ENCODE data around the gene VWA8.
"Not testable (repeated sequence)": the region's sequence is repeated elsewhere in the genome, so short reads cannot be mapped to it uniquely, and the experiment has no call there.

The VWA8 gene

DNA sequence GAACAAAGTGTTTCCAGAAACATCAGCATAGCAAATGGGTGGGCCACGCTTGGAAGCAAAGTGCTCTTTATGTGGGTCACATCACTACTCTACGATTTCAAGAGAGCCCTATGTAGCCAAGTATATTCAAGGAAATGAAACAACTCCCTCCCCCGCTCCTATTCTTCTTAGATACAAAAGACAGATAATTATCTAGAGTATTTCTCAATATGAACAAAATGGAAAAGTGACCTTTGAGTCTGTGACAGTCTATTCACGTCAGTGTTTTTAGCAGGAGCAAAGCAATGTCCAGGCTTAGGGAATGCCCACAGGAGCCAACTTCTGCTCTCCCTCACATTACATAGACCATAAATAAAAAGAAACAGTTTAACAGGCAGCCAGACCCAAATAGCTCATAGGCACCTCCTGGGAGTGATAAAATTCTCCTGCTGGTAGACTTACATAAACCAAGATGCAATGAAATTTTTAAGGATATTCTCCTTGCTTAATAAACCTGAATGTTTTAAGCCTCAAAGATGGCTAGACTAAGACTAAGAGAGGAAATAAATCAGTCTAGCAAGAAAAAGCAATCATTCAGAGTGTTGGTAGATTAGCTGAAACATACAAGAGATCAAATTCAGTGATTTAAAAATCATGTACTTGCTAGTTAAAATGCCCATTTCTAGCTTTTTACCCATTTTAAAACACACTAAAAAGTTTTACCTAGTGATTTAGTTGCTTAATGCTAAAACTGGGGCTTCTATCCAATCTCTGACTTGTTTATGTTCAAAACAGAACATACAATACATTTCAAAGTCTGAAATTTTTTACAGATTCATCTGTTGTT is 320.7 kb downstream of the VWA8 start:
- no peak overlapping the region for H3K9ac ChIP-seq (ENCODE audit: low read length in 5 of 5)
- H3K9me3 ChIP-seq (ENCODE audit: control insufficient read depth in 5 of 5, low read length in 5 of 5): no peaks in the 10 kb centered on the region
- H3K4me3 ChIP-seq (ENCODE audit: low read depth in 1 of 5, low read length in 5 of 5): no peak overlapping the region
- H3K4me1 ChIP-seq (ENCODE audit: control insufficient read depth in 5 of 5, insufficient read depth in 5 of 5, low read length in 5 of 5): peaks cover 0 to 40% (median 29%) of the 10 kb centered on the region in 5 donors
- no peaks in the 10 kb centered on the region for H3K27me3 ChIP-seq (ENCODE audit: control insufficient read depth in 5 of 5, insufficient read depth in 4 of 5, low read length in 5 of 5)
- H3K36me3 ChIP-seq (ENCODE audit: control insufficient read depth in 5 of 5, insufficient read depth in 5 of 5, low read length in 5 of 5): no peaks in the 10 kb centered on the region
- peak overlapping the region; percentile 52 for H3K27ac ChIP-seq (ENCODE audit: low read depth, low read length)

DNA sequence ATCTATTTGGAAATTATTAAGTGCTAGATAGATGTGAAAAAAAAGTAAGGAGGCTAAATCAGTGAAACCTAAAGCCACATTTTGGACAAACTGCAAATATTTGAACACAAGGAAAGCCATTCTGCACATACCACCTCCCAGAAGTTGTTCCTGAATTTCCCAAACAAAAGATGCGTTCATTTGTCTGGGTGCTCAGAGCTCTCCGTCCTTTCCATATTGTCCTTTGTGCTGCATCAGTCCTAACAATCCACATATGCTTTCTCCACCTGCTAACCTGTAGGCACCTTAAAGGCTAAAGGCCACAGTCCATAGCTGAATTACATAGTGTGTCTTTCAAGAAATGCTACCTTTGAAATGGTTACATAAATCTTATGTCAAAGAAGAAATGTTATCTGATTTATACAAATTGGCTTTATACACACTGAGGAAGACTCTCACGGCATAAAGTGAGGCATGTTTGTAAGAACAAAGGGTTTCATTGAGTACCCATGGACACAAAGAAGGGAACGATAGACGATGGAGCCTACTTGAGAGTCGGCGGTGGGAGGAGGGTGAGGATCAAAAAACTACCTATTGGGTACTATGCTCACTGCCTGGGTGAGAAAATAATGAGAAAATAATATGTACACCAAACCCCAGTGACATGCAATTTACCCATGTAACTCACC is 321.5 kb downstream of the VWA8 start:
- Histone ChIP-seq H3K9me3 (ENCODE audit: control insufficient read depth in 5 of 5, low read length in 5 of 5) (no peaks in the 10 kb centered on the region), H3K27me3 (ENCODE audit: control insufficient read depth in 5 of 5, insufficient read depth in 4 of 5, low read length in 5 of 5) (no peaks in the 10 kb centered on the region), H3K4me3 (ENCODE audit: low read depth in 1 of 5, low read length in 5 of 5) (no peak overlapping the region), H3K4me1 (ENCODE audit: control insufficient read depth in 5 of 5, insufficient read depth in 5 of 5, low read length in 5 of 5) (peaks cover 0 to 33% (median 23%) of the 10 kb centered on the region in 5 donors), H3K27ac (ENCODE audit: low read depth, low read length) (peak overlapping the region; percentile 52), H3K9ac (ENCODE audit: low read length in 5 of 5) (no peak overlapping the region), H3K36me3 (ENCODE audit: control insufficient read depth in 5 of 5, insufficient read depth in 5 of 5, low read length in 5 of 5) (no peaks in the 10 kb centered on the region)

DNA sequence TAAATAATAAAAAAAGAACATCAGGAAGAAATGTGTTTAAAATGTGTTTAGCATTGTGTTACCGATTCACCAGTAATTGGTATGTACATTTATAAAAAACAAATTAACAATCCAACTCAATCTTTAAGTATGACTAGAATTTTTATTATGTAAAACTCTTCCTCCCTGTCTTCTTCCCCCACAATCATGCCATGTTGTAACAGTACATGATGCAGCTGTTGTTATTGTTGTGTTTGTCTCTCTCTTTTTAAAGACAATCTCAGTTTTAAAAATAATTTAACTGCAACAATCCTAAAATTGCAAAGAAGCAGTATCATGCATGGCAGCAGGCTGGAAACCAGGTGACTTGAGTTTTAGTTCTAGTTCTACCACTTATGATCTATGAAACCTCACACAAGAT is 323.3 kb downstream of the VWA8 start:
- H3K9me3 ChIP-seq (ENCODE audit: control insufficient read depth in 5 of 5, low read length in 5 of 5): no peaks in the 10 kb centered on the region
- H3K4me3 ChIP-seq (ENCODE audit: low read depth in 1 of 5, low read length in 5 of 5): no peak overlapping the region
- H3K27me3 ChIP-seq (ENCODE audit: control insufficient read depth in 5 of 5, insufficient read depth in 4 of 5, low read length in 5 of 5): no peaks in the 10 kb centered on the region
- H3K9ac ChIP-seq (ENCODE audit: low read length in 5 of 5): no peak overlapping the region
- peaks cover 0 to 30% (median 24%) of the 10 kb centered on the region in 5 donors for H3K4me1 ChIP-seq (ENCODE audit: control insufficient read depth in 5 of 5, insufficient read depth in 5 of 5, low read length in 5 of 5)
- no peaks in the 10 kb centered on the region for H3K36me3 ChIP-seq (ENCODE audit: control insufficient read depth in 5 of 5, insufficient read depth in 5 of 5, low read length in 5 of 5)
- H3K27ac ChIP-seq (ENCODE audit: low read depth, low read length): no peak overlapping the region

DNA sequence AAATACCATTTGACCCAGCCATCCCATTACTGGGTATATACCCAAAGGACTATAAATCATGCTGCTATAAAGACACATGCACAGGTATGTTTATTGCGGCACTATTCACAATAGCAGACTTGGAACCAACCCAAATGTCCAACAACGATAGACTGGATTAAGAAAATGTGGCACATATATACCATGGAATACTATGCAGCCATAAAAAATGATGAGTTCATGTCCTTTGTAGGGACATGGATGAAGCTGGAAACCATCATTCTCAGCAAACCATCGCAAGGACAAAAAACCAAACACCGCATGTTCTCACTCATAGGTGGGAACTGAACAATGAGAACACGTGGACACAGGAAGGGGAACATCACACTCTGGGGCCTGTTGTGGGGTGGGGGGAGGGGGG is 323.9 kb downstream of the VWA8 start:
- not testable (repeated sequence) for H3K27ac ChIP-seq (ENCODE audit: low read depth, low read length); H3K27me3 ChIP-seq (ENCODE audit: control insufficient read depth in 5 of 5, insufficient read depth in 4 of 5, low read length in 5 of 5); H3K9me3 ChIP-seq (ENCODE audit: control insufficient read depth in 5 of 5, low read length in 5 of 5); H3K4me3 ChIP-seq (ENCODE audit: low read depth in 1 of 5, low read length in 5 of 5); H3K9ac ChIP-seq (ENCODE audit: low read length in 5 of 5); H3K36me3 ChIP-seq (ENCODE audit: control insufficient read depth in 5 of 5, insufficient read depth in 5 of 5, low read length in 5 of 5)
- H3K4me1 ChIP-seq (ENCODE audit: control insufficient read depth in 5 of 5, insufficient read depth in 5 of 5, low read length in 5 of 5): peaks cover 0 to 30% (median 24%) of the 10 kb centered on the region in 5 donors

DNA sequence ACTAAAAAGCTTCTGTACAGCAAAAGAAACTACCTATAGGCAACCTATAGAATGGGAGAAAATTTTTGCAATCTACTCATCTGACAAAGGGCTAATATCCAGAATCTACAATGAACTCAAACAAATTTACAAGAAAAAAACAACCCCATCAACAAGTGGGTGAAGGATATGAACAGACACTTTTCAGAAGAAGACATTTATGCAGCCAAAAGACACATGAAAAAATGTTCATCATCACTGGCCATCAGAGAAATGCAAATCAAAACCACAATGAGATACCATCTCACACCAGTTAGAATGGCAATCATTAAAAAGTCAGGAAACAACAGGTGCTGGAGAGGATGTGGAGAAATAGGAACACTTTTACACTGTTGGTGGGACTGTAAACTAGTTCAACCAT is 324.3 kb downstream of the VWA8 start:
- not testable (repeated sequence) for H3K36me3 ChIP-seq (ENCODE audit: control insufficient read depth in 5 of 5, insufficient read depth in 5 of 5, low read length in 5 of 5); H3K4me3 ChIP-seq (ENCODE audit: low read depth in 1 of 5, low read length in 5 of 5); H3K27me3 ChIP-seq (ENCODE audit: control insufficient read depth in 5 of 5, insufficient read depth in 4 of 5, low read length in 5 of 5); H3K9ac ChIP-seq (ENCODE audit: low read length in 5 of 5); H3K27ac ChIP-seq (ENCODE audit: low read depth, low read length); H3K9me3 ChIP-seq (ENCODE audit: control insufficient read depth in 5 of 5, low read length in 5 of 5)
- peaks cover 0 to 30% (median 22%) of the 10 kb centered on the region in 5 donors for H3K4me1 ChIP-seq (ENCODE audit: control insufficient read depth in 5 of 5, insufficient read depth in 5 of 5, low read length in 5 of 5)

- Histone ChIP-seq H3K9ac (ENCODE audit: low read length in 5 of 5) (no peak overlapping the region), H3K4me3 (ENCODE audit: low read depth in 1 of 5, low read length in 5 of 5) (no peak overlapping the region), H3K27me3 (ENCODE audit: control insufficient read depth in 5 of 5, insufficient read depth in 4 of 5, low read length in 5 of 5) (no peaks in the 10 kb centered on the region), H3K9me3 (ENCODE audit: control insufficient read depth in 5 of 5, low read length in 5 of 5) (no peaks in the 10 kb centered on the region), H3K27ac (ENCODE audit: low read depth, low read length) (no peak overlapping the region), H3K4me1 (ENCODE audit: control insufficient read depth in 5 of 5, insufficient read depth in 5 of 5, low read length in 5 of 5) (peaks cover 0 to 13% (median 3%) of the 10 kb centered on the region in 5 donors), H3K36me3 (ENCODE audit: control insufficient read depth in 5 of 5, insufficient read depth in 5 of 5, low read length in 5 of 5) (peaks cover 0 to 7% (median 0%) of the 10 kb centered on the region in 5 donors)
These were observed 326.5 kb downstream of the VWA8 start for GRCh38 chr13:41634407-41634806.

- Histone ChIP-seq H3K4me1 (ENCODE audit: control insufficient read depth in 5 of 5, insufficient read depth in 5 of 5, low read length in 5 of 5) (peaks cover 0 to 7% (median 0%) of the 10 kb centered on the region in 5 donors), H3K27me3 (ENCODE audit: control insufficient read depth in 5 of 5, insufficient read depth in 4 of 5, low read length in 5 of 5) (no peaks in the 10 kb centered on the region), H3K9ac (ENCODE audit: low read length in 5 of 5) (no peak overlapping the region), H3K36me3 (ENCODE audit: control insufficient read depth in 5 of 5, insufficient read depth in 5 of 5, low read length in 5 of 5) (peaks cover 0 to 7% (median 0%) of the 10 kb centered on the region in 5 donors), H3K4me3 (ENCODE audit: low read depth in 1 of 5, low read length in 5 of 5) (no peak overlapping the region), H3K27ac (ENCODE audit: low read depth, low read length) (no peak overlapping the region), H3K9me3 (ENCODE audit: control insufficient read depth in 5 of 5, low read length in 5 of 5) (no peaks in the 10 kb centered on the region)
These were observed 327.1 kb downstream of the VWA8 start for GRCh38 chr13:41633776-41634175.

- Histone ChIP-seq H3K27ac (ENCODE audit: low read depth, low read length) (no peak overlapping the region), H3K9ac (ENCODE audit: low read length in 5 of 5) (no peak overlapping the region), H3K4me3 (ENCODE audit: low read depth in 1 of 5, low read length in 5 of 5) (no peak overlapping the region), H3K27me3 (ENCODE audit: control insufficient read depth in 5 of 5, insufficient read depth in 4 of 5, low read length in 5 of 5) (no peaks in the 10 kb centered on the region), H3K4me1 (ENCODE audit: control insufficient read depth in 5 of 5, insufficient read depth in 5 of 5, low read length in 5 of 5) (peaks cover 0 to 6% (median 0%) of the 10 kb centered on the region in 5 donors), H3K9me3 (ENCODE audit: control insufficient read depth in 5 of 5, low read length in 5 of 5) (no peaks in the 10 kb centered on the region), H3K36me3 (ENCODE audit: control insufficient read depth in 5 of 5, insufficient read depth in 5 of 5, low read length in 5 of 5) (peaks cover 0 to 7% (median 0%) of the 10 kb centered on the region in 5 donors)
These were observed 329.5 kb downstream of the VWA8 start for GRCh38 chr13:41631296-41631965.

GRCh38 chr13:41627425-41627824 is 333.5 kb downstream of the VWA8 start:
- Histone ChIP-seq H3K9me3 (ENCODE audit: control insufficient read depth in 5 of 5, low read length in 5 of 5) (no peaks in the 10 kb centered on the region), H3K4me1 (ENCODE audit: control insufficient read depth in 5 of 5, insufficient read depth in 5 of 5, low read length in 5 of 5) (peaks cover 0 to 3% (median under 1%) of the 10 kb centered on the region in 5 donors), H3K9ac (ENCODE audit: low read length in 5 of 5) (no peak overlapping the region), H3K27ac (ENCODE audit: low read depth, low read length) (no peak overlapping the region), H3K4me3 (ENCODE audit: low read depth in 1 of 5, low read length in 5 of 5) (no peak overlapping the region), H3K36me3 (ENCODE audit: control insufficient read depth in 5 of 5, insufficient read depth in 5 of 5, low read length in 5 of 5) (peaks cover 0 to 7% (median 0%) of the 10 kb centered on the region in 5 donors), H3K27me3 (ENCODE audit: control insufficient read depth in 5 of 5, insufficient read depth in 4 of 5, low read length in 5 of 5) (no peaks in the 10 kb centered on the region)

- Histone ChIP-seq H3K36me3 (ENCODE audit: control insufficient read depth in 5 of 5, insufficient read depth in 5 of 5, low read length in 5 of 5) (no peaks in the 10 kb centered on the region), H3K27me3 (ENCODE audit: control insufficient read depth in 5 of 5, insufficient read depth in 4 of 5, low read length in 5 of 5) (no peaks in the 10 kb centered on the region), H3K9ac (ENCODE audit: low read length in 5 of 5) (no peak overlapping the region), H3K4me3 (ENCODE audit: low read depth in 1 of 5, low read length in 5 of 5) (no peak overlapping the region), H3K4me1 (ENCODE audit: control insufficient read depth in 5 of 5, insufficient read depth in 5 of 5, low read length in 5 of 5) (peaks cover 0 to 13% (median 3%) of the 10 kb centered on the region in 5 donors), H3K27ac (ENCODE audit: low read depth, low read length) (no peak overlapping the region), H3K9me3 (ENCODE audit: control insufficient read depth in 5 of 5, low read length in 5 of 5) (no peaks in the 10 kb centered on the region)
These were observed 336.9 kb downstream of the VWA8 start for GRCh38 chr13:41624041-41624440.

Measured in subcutaneous abdominal adipose tissue (tissue), 5 donors.